Adrenal gland (tissue), 12 donors: ENCODE data around the gene ARHGEF7. TPM values are rescaled to one million over a fixed set of nuclear protein-coding genes. Genes with fewer than 3 reads are reported as not detected.

Source experiments
- DNase-seq, 7 donors: peaks; one replicate each; pipeline ENCODE4 v3.0.0-alpha.2; 2019 to 2020
- H3K27ac ChIP-seq, 5 donors: fragments of 200-600 bp; sonication (generic) in 4 of 5; 1 replicate in 3 of 5; 2 replicates in 2 of 5; pipeline versions ENCODE4 v1.5.1 to v1.8.0; 2016 to 2020; ENCODE audit warnings: mild to moderate bottlenecking in 1 of 5
- H3K27me3 ChIP-seq: fragments of 200-600 bp; 2 replicates; pipeline ENCODE4 v1.8.0; 2021
- H3K36me3 ChIP-seq, 2 donors: fragments of 200-600 bp; replicated peaks in 1 of 2; 1 replicate in 1 of 2; 2 replicates in 1 of 2; pipeline versions ENCODE4 v1.5.1 to v1.8.0; 2018 to 2022
- H3K4me1 ChIP-seq, 2 donors: fragments of 200-600 bp; replicated peaks in 1 of 2; 1 replicate in 1 of 2; 2 replicates in 1 of 2; pipeline versions ENCODE4 v1.5.1 to v1.8.0; 2018 to 2021
- H3K4me3 ChIP-seq, 4 donors: fragments of 200-600 bp; sonication (generic) in 3 of 4; one replicate each; pipeline ENCODE4 v1.5.1; 2016 to 2018
- H3K9me3 ChIP-seq, 3 donors: fragments of 200-600 bp; sonication (generic) in 1 of 3; replicated peaks in 1 of 3; 1 replicate in 2 of 3; 2 replicates in 1 of 3; pipeline versions ENCODE4 v1.5.1 to v1.8.0; 2016 to 2021
- CTCF ChIP-seq, 6 experiments: fragments of 450-650 bp in 4 of 6; fragments of 200-600 bp in 2 of 6; sonication (generic) in 1 of 6; IDR thresholded peaks; 1 replicate in 5 of 6; 2 replicates in 1 of 6; pipeline versions ENCODE4 v1.5.1 to v1.8.0; 2016 to 2021; ENCODE audit warnings: antibody characterized with exemption in 6 of 6, mild to moderate bottlenecking in 2 of 6, moderate library complexity in 1 of 6
- POLR2A ChIP-seq, 2 donors: fragments of 450-650 bp; IDR thresholded peaks; one replicate each; pipeline ENCODE4 v1.6.1; 2017; ENCODE audit warnings: antibody characterized with exemption in 2 of 2, mild to moderate bottlenecking in 2 of 2, moderate library complexity in 1 of 2
- WGBS, 4 donors: extraction: QIAGEN DNeasy Blood & Tissue Kit in 2 of 4; methylation state at CpG; one replicate each; pipeline versions ENCODE4 v1.1.5 to v1.1.7; 2013 to 2017; 5-methylcytosine and 5-hydroxymethylcytosine counted together
- intact Hi-C, 2 donors: fragments of 100-400 bp; cut with DNase I; formaldehyde crosslinking; loops; one replicate each; pipeline versions ENCODE4 v1.14.1 to v1.15.0; 2022 to 2023
- polyA plus RNA-seq, 3 donors: library from polyadenylated mRNA; stranded (reverse); fragments of 200-250 nt in 2 of 3; fragments of 350-450 nt in 1 of 3; fragmentation: Illumina TruSeq in 1 of 3; extraction: RNeasy Lipid Tissue Mini Kit (QIAGEN cat#74804) in 1 of 3; gene quantifications; one replicate each; pipeline ENCODE4 v1.2.3, GENCODE V29; 2013 to 2014
- total RNA-seq, 9 donors: library from RNA; depleted of rRNA in 4 of 9; stranded (reverse); fragments of >200 nt in 4 of 9; fragments of 120-200 nt in 1 of 9; fragmentation: NEBNext Ultra II Directional in 1 of 9; extraction: Animal tissue kit (Norgen Biotek cat#: 25700) in 1 of 9; gene quantifications; one replicate each; pipeline versions ENCODE4 v1.1.0 to v1.2.4, GENCODE V29; 2013 to 2023
- donor health status: healthy with polysubstance abuse.
- donor health status: Bipolar disorder and iron deficiency.
- donor health status: DM: yes; HTN: yes; CAD: no.
- donor health status: DM: no; HTN: no; CAD: no.
- donor health status: DM: no; HTN: no; CAD: no.
- donor health status: DM: yes; HTN: yes; CAD: no.

The ARHGEF7 gene
- total and polyA plus RNA-seq, 12 donors: 25.3 to 69.3 (median 53.2) TPM

GRCh38 chr13:111152844-111153243 lies 37.7 kb downstream of the ARHGEF7 start:
- DNase-seq: peak in 1 of 7 donors; percentile 58
- intact Hi-C loops: loop anchor here in 1 of 2 donors (5.0 kb wide), 1 partner anchor 64 kb away; no protein-coding TSS in a partner anchor
- Histone ChIP-seq H3K27me3 (no peaks in the 10 kb centered on the region), H3K36me3 (no peaks in the 10 kb centered on the region), H3K4me1 (peaks cover 23 to 44% of the 10 kb centered on the region in 2 donors), H3K9me3 (no peaks in the 10 kb centered on the region), H3K27ac (peak overlapping the region; percentile 83 to 100 (median 97)), H3K4me3 (peak overlapping the region; percentile 3 to 87 (median 68))
- 16 to 20% (median 17%) methylated on average over 11 of the region's 11 CpGs for WGBS, 4 donors
- TF ChIP-seq POLR2A (IDR thresholded peaks at IDR 0.05) (no peak), CTCF (IDR thresholded peaks at IDR 0.05) (no peak)

GRCh38 chr13:111153279-111153976 lies 38.3 kb downstream of the ARHGEF7 start:
- intact Hi-C loops: loop anchor here in 1 of 2 donors (5.0 kb wide), 1 partner anchor 64 kb away; no protein-coding TSS in a partner anchor
- Histone ChIP-seq H3K9me3 (no peaks in the 10 kb centered on the region), H3K27me3 (no peaks in the 10 kb centered on the region), H3K4me1 (peaks cover 23 to 49% of the 10 kb centered on the region in 2 donors), H3K36me3 (no peaks in the 10 kb centered on the region), H3K27ac (peak overlapping the region; percentile 83 to 100 (median 97)), H3K4me3 (peak overlapping the region; percentile 3 to 87 (median 68))
- TF ChIP-seq CTCF (IDR thresholded peaks at IDR 0.05) (peak in 2 of 6 experiments; percentile 7 to 34), POLR2A (IDR thresholded peaks at IDR 0.05) (peak; percentile 90 to 94)
- peak; percentile 90 to 96 (median 92) for DNase-seq
- whole genome bisulfite sequencing, 4 donors: 0 to 1% (median 1%) methylated on average over 34 to 84 of the region's 84 CpGs

- 0 to 4% (median 0%) methylated on average over 5 to 31 of the region's 31 CpGs for WGBS, 4 donors
- Histone ChIP-seq H3K27ac (peak overlapping the region; percentile 83 to 100 (median 97)), H3K27me3 (no peaks in the 10 kb centered on the region), H3K9me3 (no peaks in the 10 kb centered on the region), H3K36me3 (no peaks in the 10 kb centered on the region), H3K4me3 (peak overlapping the region; percentile 3 to 87 (median 68)), H3K4me1 (peaks cover 23 to 52% of the 10 kb centered on the region in 2 donors)
- peak in 5 of 7 donors; percentile 37 to 69 (median 56) for DNase-seq
- intact Hi-C loops: loop anchor here in 1 of 2 donors (5.0 kb wide), 1 partner anchor 63 kb away; no protein-coding TSS in a partner anchor
- TF ChIP-seq POLR2A (IDR thresholded peaks at IDR 0.05) (no peak), CTCF (IDR thresholded peaks at IDR 0.05) (peak in 4 of 6 experiments; percentile 16 to 37 (median 28))
Observed at GRCh38 chr13:111153977-111154332, 38.8 kb downstream of the ARHGEF7 start.

GRCh38 chr13:111156421-111156820 lies 41.3 kb downstream of the ARHGEF7 start:
- TF ChIP-seq POLR2A (IDR thresholded peaks at IDR 0.05) (no peak), CTCF (IDR thresholded peaks at IDR 0.05) (no peak)
- Histone ChIP-seq H3K4me1 (peaks cover 23 to 59% of the 10 kb centered on the region in 2 donors), H3K4me3 (peak overlapping the region in 1 of 4 donors; percentile 10), H3K9me3 (no peaks in the 10 kb centered on the region), H3K27ac (peak overlapping the region in 3 of 5 donors; percentile 38 to 74 (median 56)), H3K36me3 (no peaks in the 10 kb centered on the region), H3K27me3 (no peaks in the 10 kb centered on the region)
- DNase-seq: peak in 2 of 7 donors; percentile 33 to 37
- WGBS, 4 donors: 44 to 75% (median 66%) methylated on average over 1 of the region's 1 CpG
- intact Hi-C loops: no loop called here
